H1 (cell line): Measurements from ENCODE around the gene MDFIC2. TPM values are rescaled to one million over a fixed set of nuclear protein-coding genes. Genes with fewer than 3 reads are reported as not detected.

Experiments
- CTCF ChIA-PET: fragments of 300-600 bp; sonication (Branson Sonifier 250); formaldehyde crosslinking; loops from one replicate; lab custom pipeline; 2021; ENCODE audit not compliant: partially characterized antibody; lab: Charles Lee
- POLR2A ChIA-PET: fragments of 300-600 bp; sonication (Branson Sonifier 250); formaldehyde crosslinking; loops from one replicate; lab custom pipeline; 2021; ENCODE audit warnings: inconsistent platforms; ENCODE audit not compliant: partially characterized antibody; lab: Charles Lee
- DNase-seq, 2 experiments: peaks; one replicate each; pipeline versions ENCODE4 v3.0.0 to v3.0.0-alpha.2; 2010 to 2022; ENCODE audit warnings: low spot score in 2 of 2, low read depth in 1 of 2, mixed read lengths in 1 of 2
- FAIRE-seq: peaks from 2 replicates; lab custom pipeline; 2011; peaks lifted over from hg19 to GRCh38; lab: Jason Lieb, UNC
- H2AFZ ChIP-seq: 2 replicates; pipeline ENCODE4 v1.8.1; 2012; ENCODE audit warnings: low read length, inconsistent platforms
- H2AK5ac ChIP-seq: 2 replicates; pipeline ENCODE4 v1.6.1; 2013; ENCODE audit warnings: low read depth, low read length
- H2BK120ac ChIP-seq: replicated peaks from 2 replicates; pipeline ENCODE3; 2013; ENCODE audit warnings: low read depth, low read length, inconsistent platforms
- H2BK12ac ChIP-seq: 2 replicates; pipeline ENCODE4 v1.6.1; 2013; ENCODE audit warnings: low read depth, low read length
- H2BK15ac ChIP-seq: 2 replicates; pipeline ENCODE4 v1.6.1; 2013; ENCODE audit warnings: low read length
- H2BK20ac ChIP-seq: 2 replicates; pipeline ENCODE4 v1.6.1; 2013; ENCODE audit warnings: low read length
- H2BK5ac ChIP-seq: 2 replicates; pipeline ENCODE4 v1.6.1; 2013; ENCODE audit warnings: low read depth, low read length
- H3K14ac ChIP-seq: 2 replicates; pipeline ENCODE4 v1.6.1; 2013; ENCODE audit warnings: inconsistent platforms; ENCODE audit not compliant: insufficient read length
- H3K18ac ChIP-seq: 2 replicates; pipeline ENCODE4 v1.6.1; 2013; ENCODE audit warnings: low read length; ENCODE audit errors: extremely low read depth
- H3K23ac ChIP-seq: 2 replicates; pipeline ENCODE4 v1.6.1; 2013; ENCODE audit warnings: inconsistent platforms; ENCODE audit not compliant: insufficient read length
- H3K23me2 ChIP-seq: 2 replicates; pipeline ENCODE4 v1.6.1; 2013; ENCODE audit warnings: low read depth, low read length
- H3K27ac ChIP-seq: 2 replicates; pipeline ENCODE4 v1.6.1; 2011; ENCODE audit warnings: low read depth, low read length, inconsistent platforms
- H3K27me3 ChIP-seq, 4 experiments: replicated peaks in 1 of 4; 1 replicate in 1 of 4; 2 replicates in 3 of 4; pipeline versions ENCODE4 v1.6.1 to v1.8.1; 2011 to 2013; ENCODE audit warnings: low read length in 3 of 4, mild to moderate bottlenecking in 3 of 4, inconsistent platforms in 2 of 4, mixed read lengths in 2 of 4, moderate library complexity in 1 of 4; ENCODE audit not compliant: control insufficient read depth in 3 of 4, insufficient read depth in 3 of 4; ENCODE audit errors: extremely low read depth in 1 of 4
- H3K36me3 ChIP-seq, 4 experiments: 2 replicates each; pipeline versions ENCODE4 v1.6.1 to v1.8.1; 2011 to 2013; ENCODE audit warnings: mild to moderate bottlenecking in 4 of 4, low read length in 3 of 4, moderate library complexity in 2 of 4, control low read depth in 1 of 4, inconsistent platforms in 1 of 4; ENCODE audit not compliant: insufficient read depth in 4 of 4, control insufficient read depth in 2 of 4
- H3K4ac ChIP-seq: replicated peaks from 2 replicates; pipeline ENCODE3; 2013; ENCODE audit warnings: low read length, low read depth, mixed read lengths, inconsistent platforms; ENCODE audit not compliant: insufficient read length
- H3K4me1 ChIP-seq, 4 experiments: replicated peaks in 1 of 4; 1 replicate in 1 of 4; 2 replicates in 3 of 4; pipeline versions ENCODE4 v1.6.1 to v1.8.1; 2011 to 2013; ENCODE audit warnings: low read length in 3 of 4, inconsistent platforms in 2 of 4, mixed read lengths in 1 of 4; ENCODE audit not compliant: insufficient read depth in 4 of 4, control insufficient read depth in 3 of 4
- H3K4me2 ChIP-seq, 2 experiments: 2 replicates each; pipeline versions ENCODE4 v1.6.1 to v1.8.1; 2011 to 2013; ENCODE audit warnings: low read depth in 2 of 2, low read length in 2 of 2, control low read depth in 1 of 2, inconsistent platforms in 1 of 2, mild to moderate bottlenecking in 1 of 2; ENCODE audit not compliant: insufficient read depth in 1 of 2
- H3K4me3 ChIP-seq, 4 experiments: fragments of 200-600, 300-600 bp in 1 of 4; sonication (generic), shearing (Covaris generic), sonication (Bioruptor Twin) in 1 of 4; 2 replicates each; pipeline versions ENCODE4 v1.5.1 to v1.8.1; 2011 to 2016; ENCODE audit warnings: low read length in 4 of 4, low read depth in 3 of 4, control low read depth in 2 of 4, inconsistent platforms in 2 of 4, mild to moderate bottlenecking in 2 of 4, mixed read lengths in 1 of 4, moderate library complexity in 1 of 4; ENCODE audit not compliant: insufficient read depth in 2 of 4; ENCODE audit errors: extremely low read depth in 1 of 4
- H3K56ac ChIP-seq: replicated peaks from 2 replicates; pipeline ENCODE3; 2013; ENCODE audit warnings: low read depth, mild to moderate bottlenecking, mixed read lengths, low read length, inconsistent platforms; ENCODE audit not compliant: insufficient read length
- H3K79me1 ChIP-seq: 2 replicates; pipeline ENCODE4 v1.6.1; 2013; ENCODE audit warnings: low read depth, low read length, control low read depth
- H3K79me2 ChIP-seq, 2 experiments: 2 replicates each; pipeline versions ENCODE4 v1.6.1 to v1.8.1; 2012 to 2013; ENCODE audit warnings: low read length in 2 of 2, mild to moderate bottlenecking in 2 of 2, inconsistent platforms in 1 of 2; ENCODE audit not compliant: insufficient read depth in 2 of 2, control insufficient read depth in 1 of 2
- H3K9ac ChIP-seq, 4 experiments: replicated peaks in 1 of 4; 1 replicate in 1 of 4; 2 replicates in 3 of 4; pipeline versions ENCODE4 v1.6.1 to v1.8.1; 2011 to 2013; ENCODE audit warnings: low read depth in 3 of 4, low read length in 3 of 4, control low read depth in 2 of 4, mild to moderate bottlenecking in 2 of 4, moderate library complexity in 2 of 4, inconsistent platforms in 1 of 4; ENCODE audit errors: extremely low read depth in 1 of 4
- H3K9me3 ChIP-seq, 2 experiments: 2 replicates each; pipeline versions ENCODE4 v1.6.1 to v1.8.1; 2012 to 2013; ENCODE audit warnings: mild to moderate bottlenecking in 2 of 2, moderate library complexity in 2 of 2, control low read depth in 1 of 2, inconsistent platforms in 1 of 2, low read depth in 1 of 2, low read length in 1 of 2, mixed read lengths in 1 of 2; ENCODE audit not compliant: insufficient read depth in 2 of 2
- H4K20me1 ChIP-seq, 2 experiments: replicated peaks in 1 of 2; 2 replicates each; pipeline versions ENCODE3 to v1.8.1; 2011 to 2013; ENCODE audit warnings: inconsistent platforms in 2 of 2, low read length in 2 of 2, mild to moderate bottlenecking in 1 of 2; ENCODE audit not compliant: insufficient read depth in 2 of 2, control insufficient read depth in 1 of 2
- H4K5ac ChIP-seq: 2 replicates; pipeline ENCODE4 v1.6.1; 2013; ENCODE audit warnings: low read length, low read depth, mixed read lengths, inconsistent platforms; ENCODE audit not compliant: insufficient read length
- H4K8ac ChIP-seq: 2 replicates; pipeline ENCODE4 v1.8.0; 2013; ENCODE audit warnings: mild to moderate bottlenecking, moderate library complexity, low read length, inconsistent platforms; ENCODE audit not compliant: insufficient read depth; ENCODE audit errors: extremely low read depth
- H4K91ac ChIP-seq: replicated peaks from 2 replicates; pipeline ENCODE3; 2013; ENCODE audit warnings: low read length, mixed read lengths, inconsistent platforms; ENCODE audit not compliant: insufficient read length
- BACH1 ChIP-seq: IDR thresholded peaks from 2 replicates; pipeline ENCODE4 v1.6.1; 2012; ENCODE audit warnings: low read length, improper control_type of control experiment
- EGR1 ChIP-seq: IDR thresholded peaks from 2 replicates; pipeline ENCODE4 v1.6.1; 2011; ENCODE audit warnings: low read depth, low read length, borderline replicate concordance
- MAFK ChIP-seq: IDR thresholded peaks from 2 replicates; pipeline ENCODE4 v1.6.1; 2012; ENCODE audit warnings: low read depth, mild to moderate bottlenecking, improper control_type of control experiment, low read length
- polyA plus RNA-seq, 7 experiments: library from polyadenylated mRNA; depleted of rRNA in 3 of 7; stranded (reverse) in 5 of 7; unstranded in 2 of 7; fragments of >200 nt in 5 of 7; fragments of 200-250 nt in 2 of 7; gene quantifications; 1 replicate in 5 of 7; 2 replicates in 1 of 7; 4 replicates in 1 of 7; pipeline versions ENCODE4 v1.2.1 to v1.2.3, GENCODE V29; 2011 to 2013; ENCODE audit warnings: missing spikeins in 2 of 7, mixed read lengths in 2 of 7
- total RNA-seq: library from RNA; stranded (reverse); fragmentation: NEBNext Ultra II Directional; extraction: Animal tissue kit (Norgen Biotek cat#: 25700); gene quantifications from 2 replicates; pipeline ENCODE4 v1.2.1, GENCODE V29; 2021

Gene MDFIC2
- total and polyA plus RNA-seq, 2 of the 8 experiments (the other 6 are each of a cell fraction or from before 2014, with no cell fraction given), result not detected

GRCh38 chr3:70352215-70352614, 39.8 kb upstream of the MDFIC2 start:
- Histone ChIP-seq H2BK5ac (no peak overlapping the region), H2BK15ac (no peak overlapping the region), H2BK120ac (no peak overlapping the region), H3K4me1 (no peaks in the 10 kb centered on the region), H3K79me2 (no peaks in the 10 kb centered on the region), H3K9me3 (peaks cover 0 to 5% of the 10 kb centered on the region in 2 experiments; a peak in 2 of 4 replicates), H3K56ac (no peak overlapping the region), H3K4ac (no peak overlapping the region), H3K27ac (no peak overlapping the region), H4K20me1 (no peaks in the 10 kb centered on the region), H3K27me3 (no peaks in the 10 kb centered on the region), H4K91ac (no peak overlapping the region), H3K4me2 (no peak overlapping the region), H4K5ac (no peak overlapping the region), H3K9ac (no peak overlapping the region), H3K14ac (no peak overlapping the region), H2BK12ac (no peak overlapping the region), H3K18ac (no peak overlapping the region), H3K36me3 (no peaks in the 10 kb centered on the region), H3K4me3 (no peak overlapping the region), H4K8ac (no peak overlapping the region), H3K23ac (no peak overlapping the region), H2BK20ac (no peak overlapping the region), H3K23me2 (no peaks in the 10 kb centered on the region), H3K79me1 (no peaks in the 10 kb centered on the region), H2AFZ (no peak overlapping the region), H2AK5ac (no peak overlapping the region)
- ChIA-PET CTCF (interaction anchor here (0.6 kb wide), 3 partner anchors 205 to 1443 kb away, joined by 3 read pairs; no protein-coding TSS in a partner anchor), POLR2A (no interaction called here)
- DNase-seq (no peak), FAIRE-seq (no peak)
- TF ChIP-seq BACH1, result peak; percentile 28; the same call in 1 of the 2 replicates
- no peak for TF ChIP-seq EGR1
- TF ChIP-seq MAFK, result 0 out of 2 replicates have a peak, but pooled peaks have one; percentile 17
